Measurements from ENCODE around the gene ZNF398.

Gene ZNF398

GRCh38 chr7:149220534-149220933, 73.3 kb downstream of the ZNF398 start (continued):
- no peak for TF ChIP-seq PBX3 (CRISPR knock-in tag; IDR thresholded peaks at IDR 0.05)
- no peak for TF ChIP-seq ZNF423 (tag by site-specific recombination; IDR thresholded peaks at IDR 0.05)
- no peak for TF ChIP-seq SP3 (tag by site-specific recombination; IDR thresholded peaks at IDR 0.05)
- TF ChIP-seq ZNF354C (tag by site-specific recombination; IDR thresholded peaks at IDR 0.05; ENCODE audit: borderline replicate concordance, low read depth) = no peak
- no peak for TF ChIP-seq ZNF555 (tag by site-specific recombination; conservative IDR thresholded peaks at IDR 0.05)
- no peak for TF ChIP-seq SCRT2 (tag by site-specific recombination; IDR thresholded peaks at IDR 0.05)
- no peak for TF ChIP-seq ZNF521 (tag by site-specific recombination; IDR thresholded peaks at IDR 0.05)

- CTCF ChIA-PET = no interaction called here
- H3K4me1 ChIP-seq (ENCODE audit: control insufficient read depth, insufficient read depth, low read length) = no peaks in the 10 kb centered on the region
Observed at GRCh38 chr7:149223176-149223575, 75.9 kb downstream of the ZNF398 start.

GRCh38 chr7:149223761-149224160, 76.5 kb downstream of the ZNF398 start:
- H3K36me3 ChIP-seq (ENCODE audit: control insufficient read depth in 2 of 2, insufficient read depth in 1 of 2, low read length in 2 of 2) = peaks cover 11 to 63% of the 10 kb centered on the region in 2 experiments; a peak in 2 of 3 replicates
- no peaks in the 10 kb centered on the region for H3K4me1 ChIP-seq (ENCODE audit: control insufficient read depth, insufficient read depth, low read length)
- ChIA-PET CTCF (no interaction called here), POLR2A (no interaction called here)
- no peaks in the 10 kb centered on the region for H3K9me3 ChIP-seq (ENCODE audit: control insufficient read depth, insufficient read depth, low read depth, low read length)
- H3K4me3 ChIP-seq (ENCODE audit: low read depth, low read length) = no peak overlapping the region
- TF ChIP-seq ZNF19 (tag by site-specific recombination; IDR thresholded peaks at IDR 0.05; ENCODE audit: low read depth) (no peak), ZNF670 (tag by site-specific recombination; IDR thresholded peaks at IDR 0.05; ENCODE audit: low read depth) (no peak), ZNF350 (tag by site-specific recombination; IDR thresholded peaks at IDR 0.05) (no peak), ZIC2 (tag by site-specific recombination; IDR thresholded peaks at IDR 0.05) (no peak), ZNF221 (tag by site-specific recombination; IDR thresholded peaks at IDR 0.05; ENCODE audit: borderline replicate concordance) (no peak), ZNF398 (tag by site-specific recombination; IDR thresholded peaks at IDR 0.05) (no peak), ZNF561 (tag by site-specific recombination; IDR thresholded peaks at IDR 0.05; ENCODE audit: borderline replicate concordance) (no peak), ZSCAN23 (tag by site-specific recombination; IDR thresholded peaks at IDR 0.05) (no peak), ZNF530 (tag by site-specific recombination; IDR thresholded peaks at IDR 0.05; ENCODE audit: low read depth) (no peak), ZNF518A (tag by site-specific recombination; conservative IDR thresholded peaks at IDR 0.05; ENCODE audit: low read depth) (no peak), SP7 (tag by site-specific recombination; IDR thresholded peaks at IDR 0.05) (no peak)
- H3K27ac ChIP-seq (ENCODE audit: extremely low read depth, low read depth, low read length) = no peak overlapping the region

More at GRCh38 chr7:149223176-149223575, 75.9 kb downstream of the ZNF398 start:
- Histone ChIP-seq H3K9me3 (ENCODE audit: control insufficient read depth, insufficient read depth, low read depth, low read length) (no peaks in the 10 kb centered on the region), H3K36me3 (ENCODE audit: control insufficient read depth in 2 of 2, insufficient read depth in 1 of 2, low read length in 2 of 2) (peaks cover 11 to 69% of the 10 kb centered on the region in 2 experiments; a peak in 2 of 3 replicates), H3K27ac (ENCODE audit: extremely low read depth, low read depth, low read length) (no peak overlapping the region), H3K4me3 (ENCODE audit: low read depth, low read length) (no peak overlapping the region)
- TF ChIP-seq ZNF600 (tag by site-specific recombination; IDR thresholded peaks at IDR 0.05) (peak; percentile 49; the same call in 1 of the 2 replicates), ZFHX2 (tag by site-specific recombination; conservative IDR thresholded peaks at IDR 0.05) (no peak)
- POLR2A ChIA-PET = no interaction called here

All from HEK293 (cell line).